Activated T-cell treated with anti-CD3 and anti-CD28 coated beads for 24 hours (primary cell): ENCODE results near the gene FTCDNL1.

Source experiments
- DNase-seq: peaks from one replicate; pipeline ENCODE4 v3.0.0-alpha.2; 2020; ENCODE audit warnings: low read depth

FTCDNL1 gene

GRCh38 chr2:199742884-199743283 is 108.1 kb downstream of the FTCDNL1 start:
- no peak for DNase-seq

- no peak for DNase-seq
These were observed 110.9 kb downstream of the FTCDNL1 start for GRCh38 chr2:199740111-199740428.

- DNase-seq, result peak; percentile 49
These were observed 111.4 kb downstream of the FTCDNL1 start for GRCh38 chr2:199739413-199740110.

- DNase-seq, result no peak
These were observed 112.1 kb downstream of the FTCDNL1 start for GRCh38 chr2:199738727-199739412.

GRCh38 chr2:199734651-199735050 is 116.3 kb downstream of the FTCDNL1 start:
- no peak for DNase-seq

- DNase-seq, result no peak
These were observed 117.0 kb downstream of the FTCDNL1 start for GRCh38 chr2:199734011-199734410.

- DNase-seq, result no peak
These were observed 123.2 kb downstream of the FTCDNL1 start for GRCh38 chr2:199727801-199728200.

- no peak for DNase-seq
These were observed 123.7 kb downstream of the FTCDNL1 start for GRCh38 chr2:199727306-199727705.

GRCh38 chr2:199718074-199718473 is 132.9 kb downstream of the FTCDNL1 start:
- DNase-seq, result no peak

- no peak for DNase-seq
These were observed 133.4 kb downstream of the FTCDNL1 start for GRCh38 chr2:199717587-199717907.

- DNase-seq, result no peak
These were observed 134.0 kb downstream of the FTCDNL1 start for GRCh38 chr2:199716807-199717586.

GRCh38 chr2:199713746-199714145 is 137.2 kb downstream of the FTCDNL1 start:
- no peak for DNase-seq

- DNase-seq, result no peak
These were observed 140.4 kb downstream of the FTCDNL1 start for GRCh38 chr2:199710551-199710950.
